ENCODE results near the gene PIP4K2B.

- TF ChIP-seq EZH2 (IDR thresholded peaks at IDR 0.05) (no peak), FOXP2 (optimal IDR thresholded peaks at IDR 0.05; ENCODE audit: control extremely low read depth, extremely low read length, insufficient read depth) (no peak)
Observed at GRCh38 chr17:38798614-38799500, 499 bp downstream of the PIP4K2B start.

Measured in SK-N-MC (cell line).